Aorta (tissue), 5 donors: Measurements from ENCODE around the gene ADPRM. TPM values are rescaled to one million over a fixed set of nuclear protein-coding genes. Genes with fewer than 3 reads are reported as not detected.
"Not testable (repeated sequence)": the region's sequence is repeated elsewhere in the genome, so short reads cannot be mapped to it uniquely, and the experiment has no call there.

ENCODE experiments used
- ATAC-seq: fragments of 200-7000 bp; cut with Tn5 transposase; one replicate; pipeline ENCODE4 v1.9.1; 2022; ENCODE audit warnings: moderate library complexity; ENCODE audit not compliant: low FRiP score
- DNase-seq, 2 donors: peaks; one replicate each; pipeline ENCODE4 v3.0.0-alpha.2; 2020
- H3K27ac ChIP-seq, 2 donors: one replicate each; pipeline ENCODE4 v1.5.1; 2013; ENCODE audit warnings: low read length in 2 of 2, mild to moderate bottlenecking in 2 of 2, moderate library complexity in 2 of 2, control low read depth in 1 of 2, inconsistent platforms in 1 of 2, low read depth in 1 of 2
- H3K27me3 ChIP-seq, 2 donors: one replicate each; pipeline ENCODE4 v1.6.1; 2013; ENCODE audit warnings: control low read depth in 1 of 2, low read length in 1 of 2, mild to moderate bottlenecking in 1 of 2, moderate library complexity in 1 of 2; ENCODE audit not compliant: insufficient read depth in 2 of 2, control insufficient read depth in 1 of 2
- H3K36me3 ChIP-seq, 2 donors: one replicate each; pipeline ENCODE4 v1.6.1; 2013; ENCODE audit warnings: control low read depth in 1 of 2, low read length in 1 of 2, mild to moderate bottlenecking in 1 of 2; ENCODE audit not compliant: insufficient read depth in 2 of 2, control insufficient read depth in 1 of 2
- H3K4me1 ChIP-seq, 2 donors: one replicate each; pipeline ENCODE4 v1.6.1; 2013; ENCODE audit warnings: low read length in 2 of 2, control low read depth in 1 of 2, mild to moderate bottlenecking in 1 of 2, moderate library complexity in 1 of 2; ENCODE audit not compliant: insufficient read depth in 2 of 2, control insufficient read depth in 1 of 2
- H3K4me3 ChIP-seq, 2 donors: one replicate each; pipeline ENCODE4 v1.5.1; 2013; ENCODE audit warnings: low read length in 2 of 2, control low read depth in 1 of 2, mild to moderate bottlenecking in 1 of 2
- H3K9me3 ChIP-seq: one replicate; pipeline ENCODE4 v1.6.1; 2013; ENCODE audit warnings: mild to moderate bottlenecking, low read length; ENCODE audit not compliant: control insufficient read depth
- WGBS, 2 donors: extraction: QIAGEN DNeasy Blood & Tissue Kit; methylation state at CpG; one replicate each; pipeline ENCODE4 v1.1.7; 2013; 5-methylcytosine and 5-hydroxymethylcytosine counted together
- intact Hi-C, 2 donors: fragments of 100-400 bp; cut with DNase I; formaldehyde crosslinking; loops; one replicate each; pipeline versions ENCODE4 v1.14.2 to v1.15.0; 2022
- polyA plus RNA-seq, 2 donors: library from polyadenylated mRNA; stranded (reverse); fragments of 200-250 nt; gene quantifications; one replicate each; pipeline ENCODE4 v1.2.3, GENCODE V29; 2013
- total RNA-seq, 2 donors: library from RNA; stranded (reverse); fragmentation: NEBNext Ultra II Directional; extraction: Animal tissue kit (Norgen Biotek cat#: 25700); gene quantifications; one replicate each; pipeline ENCODE4 v1.2.1, GENCODE V29; 2021
- donor health status: healthy with polysubstance abuse.
- donor health status: Bipolar disorder and iron deficiency.
- donor health status: DM: no; HTN: no; CAD: no.
- donor health status: DM: no; HTN: no; CAD: no.
- donor health status: DM: yes; HTN: yes; CAD: no.

Gene ADPRM
- total and polyA plus RNA-seq, 4 donors: 8.9 to 14.1 (median 11.2) TPM

- H3K27me3 ChIP-seq: no peaks in the 10 kb centered on the region
- DNase-seq: no peak
- WGBS, 2 donors: 38 to 48% methylated on average over 1 of the region's 1 CpG
- H3K36me3 ChIP-seq: peaks cover 0 to 4% of the 10 kb centered on the region in 2 donors
- intact Hi-C loops: no loop called here
- no peak for ATAC-seq
- H3K27ac ChIP-seq: no peak overlapping the region
- H3K4me3 ChIP-seq: no peak overlapping the region
- no peaks in the 10 kb centered on the region for H3K4me1 ChIP-seq
- H3K9me3 ChIP-seq: no peaks in the 10 kb centered on the region
Measured at GRCh38 chr17:10718547-10718946, 21.2 kb downstream of the ADPRM start.

GRCh38 chr17:10724546-10725195 is 27.3 kb downstream of the ADPRM start:
- H3K36me3 ChIP-seq: peaks cover 2 to 6% of the 10 kb centered on the region in 2 donors
- no peak for DNase-seq
- no peak for ATAC-seq
- H3K9me3 ChIP-seq: no peaks in the 10 kb centered on the region
- H3K4me1 ChIP-seq: no peaks in the 10 kb centered on the region
- H3K27me3 ChIP-seq: no peaks in the 10 kb centered on the region
- intact Hi-C loops: loop anchor here in 1 of 2 donors (5.0 kb wide), 1 partner anchor 77 kb away; no protein-coding TSS in a partner anchor
- no peak overlapping the region for H3K27ac ChIP-seq
- 84 to 87% methylated on average over 11 of the region's 11 CpGs for WGBS, 2 donors
- no peak overlapping the region for H3K4me3 ChIP-seq

DNA sequence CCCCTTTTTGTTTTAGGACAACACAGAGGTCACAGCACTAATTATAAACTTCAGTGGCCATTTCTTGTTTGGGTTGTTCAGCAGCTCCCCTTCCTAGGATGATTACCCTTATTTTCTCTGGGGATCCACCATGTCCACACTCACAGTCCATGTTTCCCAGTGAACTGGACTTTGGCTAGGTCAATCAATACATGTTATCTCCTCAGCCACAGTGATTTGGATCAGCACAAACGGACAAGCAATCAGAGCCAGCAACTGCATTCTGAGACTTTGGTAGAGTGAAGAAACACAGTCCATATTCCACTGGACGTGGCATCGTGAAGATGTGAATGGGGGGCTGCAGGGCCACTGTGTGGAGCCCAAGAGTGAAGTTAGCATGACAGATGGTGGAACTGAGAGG is 27.9 kb downstream of the ADPRM start:
- Histone ChIP-seq H3K4me3 (no peak overlapping the region), H3K4me1 (no peaks in the 10 kb centered on the region), H3K36me3 (peaks cover 2 to 6% of the 10 kb centered on the region in 2 donors), H3K27me3 (no peaks in the 10 kb centered on the region), H3K27ac (no peak overlapping the region), H3K9me3 (no peaks in the 10 kb centered on the region)
- intact Hi-C loops: loop anchor here in 1 of 2 donors (5.0 kb wide), 1 partner anchor 78 kb away; no protein-coding TSS in a partner anchor
- 75% methylated on average over 3 of the region's 3 CpGs for WGBS, 2 donors
- ATAC-seq (no peak), DNase-seq (no peak)

DNA sequence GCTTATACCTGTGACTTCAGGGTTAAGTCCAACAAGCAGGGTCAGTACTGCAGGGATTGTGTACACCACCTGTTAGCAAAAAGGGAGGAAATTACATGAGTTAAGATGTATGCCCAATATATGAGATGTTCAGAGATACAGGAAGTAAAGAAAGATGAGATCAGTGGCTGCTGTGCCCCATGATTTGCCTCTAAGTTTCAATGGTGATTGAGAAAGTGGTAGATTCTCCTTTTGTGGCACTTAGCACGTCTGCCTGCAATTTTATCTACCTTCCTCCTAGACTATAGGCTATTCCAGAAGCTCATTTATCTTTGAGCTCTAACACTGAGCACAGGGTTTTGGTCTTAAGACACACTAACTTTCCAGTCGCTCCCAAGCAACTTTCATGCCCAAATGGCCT is 28.8 kb downstream of the ADPRM start:
- DNase-seq (no peak), ATAC-seq (no peak)
- Histone ChIP-seq H3K9me3 (no peaks in the 10 kb centered on the region), H3K36me3 (peaks cover 2 to 6% of the 10 kb centered on the region in 2 donors), H3K4me3 (no peak overlapping the region), H3K27me3 (no peaks in the 10 kb centered on the region), H3K4me1 (no peaks in the 10 kb centered on the region), H3K27ac (no peak overlapping the region)
- 56 to 66% methylated on average over 2 of the region's 2 CpGs for WGBS, 2 donors
- intact Hi-C loops: loop anchor here in 1 of 2 donors (5.0 kb wide), 1 partner anchor 79 kb away; no protein-coding TSS in a partner anchor

DNA sequence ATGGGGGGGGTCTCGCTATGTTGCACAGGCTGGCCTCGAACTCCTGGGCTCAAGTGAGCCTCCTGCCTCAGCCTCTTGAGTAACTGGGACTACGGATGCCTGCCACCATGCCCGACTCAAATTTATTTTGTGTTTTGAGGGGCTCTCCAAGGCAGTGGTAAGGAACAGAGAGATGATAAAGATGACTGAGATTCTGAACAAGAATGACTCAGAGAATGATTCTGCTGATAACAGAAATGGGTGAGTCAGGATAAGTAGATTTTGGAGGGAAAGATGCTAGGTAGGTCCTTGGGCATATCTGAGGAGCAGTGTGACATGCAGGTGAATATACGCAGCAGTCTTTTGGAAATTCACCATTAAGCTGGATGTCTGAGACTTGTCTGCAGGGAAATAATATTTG is 29.8 kb downstream of the ADPRM start:
- H3K9me3 ChIP-seq: no peaks in the 10 kb centered on the region
- peaks cover 2 to 6% of the 10 kb centered on the region in 2 donors for H3K36me3 ChIP-seq
- 81 to 83% methylated on average over 5 of the region's 5 CpGs for WGBS, 2 donors
- intact Hi-C loops: loop anchor here in 1 of 2 donors (5.0 kb wide), 1 partner anchor 80 kb away; no protein-coding TSS in a partner anchor
- H3K27me3 ChIP-seq: no peaks in the 10 kb centered on the region
- no peak overlapping the region for H3K4me3 ChIP-seq
- no peak for DNase-seq
- ATAC-seq: no peak
- H3K4me1 ChIP-seq: no peaks in the 10 kb centered on the region
- H3K27ac ChIP-seq: no peak overlapping the region

GRCh38 chr17:10728331-10728892 is 31.0 kb downstream of the ADPRM start:
- H3K4me3 ChIP-seq: no peak overlapping the region
- intact Hi-C loops: loop anchor here in 1 of 2 donors (5.0 kb wide), 1 partner anchor 81 kb away; no protein-coding TSS in a partner anchor
- H3K9me3 ChIP-seq: no peaks in the 10 kb centered on the region
- ATAC-seq (no peak), DNase-seq (no peak)
- H3K27ac ChIP-seq: no peak overlapping the region
- 90 to 95% methylated on average over 10 of the region's 10 CpGs for WGBS, 2 donors
- H3K4me1 ChIP-seq: no peaks in the 10 kb centered on the region
- H3K27me3 ChIP-seq: no peaks in the 10 kb centered on the region
- H3K36me3 ChIP-seq: peaks cover 2% of the 10 kb centered on the region in 2 donors

DNA sequence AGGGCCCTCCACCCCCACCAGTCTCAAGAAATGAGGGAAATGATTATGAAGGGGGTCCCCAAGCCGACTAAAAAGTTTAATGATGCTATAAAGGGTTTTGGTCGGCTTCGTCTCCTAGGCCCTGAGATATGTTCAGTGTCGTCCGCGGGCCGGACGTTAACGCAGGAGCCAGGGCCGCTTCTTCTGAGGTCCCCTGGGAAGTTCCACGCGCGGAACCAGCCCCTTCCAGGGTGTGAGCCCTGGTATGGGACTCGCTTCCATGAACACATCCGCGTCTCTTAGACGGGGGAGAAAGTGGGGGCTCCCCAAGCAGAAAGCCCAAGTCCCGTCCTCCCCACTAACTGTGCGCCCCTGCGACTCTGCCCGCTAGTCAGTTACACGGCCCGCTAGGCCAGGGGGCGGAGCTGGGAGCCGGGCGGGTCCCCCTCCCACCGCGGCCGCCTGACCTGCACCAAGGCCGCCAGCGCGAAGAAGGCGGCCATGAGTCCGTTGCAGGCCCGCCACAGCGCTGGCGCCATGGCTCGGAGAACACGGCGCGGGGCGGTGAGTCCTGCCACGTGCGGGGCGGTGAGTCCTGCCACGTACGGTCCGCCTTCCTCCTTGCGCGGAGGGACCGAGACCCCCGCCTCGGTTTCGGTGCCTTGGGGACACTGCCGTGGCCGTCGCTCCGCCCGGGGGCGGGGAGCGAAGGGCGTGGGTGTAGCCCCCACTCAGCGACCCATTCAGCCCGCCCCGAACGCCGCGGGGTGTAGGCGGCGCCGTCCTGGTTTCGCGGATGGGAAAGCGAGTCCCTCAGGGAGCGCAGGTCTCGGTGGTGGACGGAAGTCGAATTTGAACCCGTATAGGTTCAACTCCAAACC is 32.2 kb downstream of the ADPRM start, which contains the start of gene TMEM220:
Gene TMEM220 (minus strand): TSS at position 690 of the 860 bp plus-strand sequence. CDS start 172 bp downstream, at position 518.
- 1 to 2% methylated on average over 68 to 79 of the region's 79 CpGs for WGBS, 2 donors
- intact Hi-C loops: loop anchor here in 1 of 2 donors (5.0 to 10.0 kb wide), 2 partner anchors 45 to 82 kb away; no protein-coding TSS in a partner anchor

GRCh38 chr17:10730247-10730646 is 32.9 kb downstream of the ADPRM start:
- WGBS, 2 donors: 7 to 13% methylated on average over 15 of the region's 15 CpGs
- H3K4me1 ChIP-seq, H3K27me3 ChIP-seq, ATAC-seq, H3K36me3 ChIP-seq, H3K9me3 ChIP-seq, DNase-seq: not testable (repeated sequence)
- peak overlapping the region; percentile 8 to 70 for H3K4me3 ChIP-seq
- H3K27ac ChIP-seq: peak overlapping the region; percentile 48 to 76
- intact Hi-C loops: loop anchor here in 1 of 2 donors (10.0 kb wide), 1 partner anchor 45 kb away; no protein-coding TSS in a partner anchor

More for the DNA sequence above, 32.2 kb downstream of the ADPRM start, which contains the start of gene TMEM220:
- Histone ChIP-seq H3K27ac (peak within 1 kb of the TSS; percentile 76 to 87), H3K4me3 (peak within 1 kb of the TSS; percentile 39 to 70), H3K27me3 (no peaks in the 10 kb centered on the region), H3K9me3 (no peaks in the 10 kb centered on the region), H3K36me3 (peaks cover 2% of the 10 kb centered on the region in 2 donors), H3K4me1 (no peaks in the 10 kb centered on the region)
- DNase-seq (peak; percentile 88 to 93), ATAC-seq (peak; percentile 96)
